ENCODE results near the gene SPINK4.

The SPINK4 gene

GRCh38 chr9:33257276-33257675, 17.3 kb downstream of the SPINK4 start:
- no peaks in the 10 kb centered on the region for H4K20me1 ChIP-seq (ENCODE audit: control insufficient read depth, insufficient read depth, low read depth, low read length)
- no peaks in the 10 kb centered on the region for H3K9me2 ChIP-seq (replicated peaks; ENCODE audit: control insufficient read depth, low read length)
- H3K9me3 ChIP-seq (ENCODE audit: control insufficient read depth, insufficient read depth, low read length): no peaks in the 10 kb centered on the region
- TF ChIP-seq CTCF (IDR thresholded peaks at IDR 0.05; ENCODE audit: low read depth, low read length, poor library complexity, severe bottlenecking) (no peak), EZH2phosphoT487 (IDR thresholded peaks at IDR 0.05; ENCODE audit: borderline replicate concordance, low read length) (no peak)
- H3K36me3 ChIP-seq (ENCODE audit: control insufficient read depth, low read length): peaks cover 92% of the 10 kb centered on the region
- H3K27ac ChIP-seq (ENCODE audit: low read depth, low read length): no peak overlapping the region
- peaks cover 31% of the 10 kb centered on the region for H3K79me2 ChIP-seq (ENCODE audit: control insufficient read depth, low read length)
- 0 out of 2 replicates have a peak, but pooled peaks cover 6% of the 10 kb centered on the region for H3F3A ChIP-seq (ENCODE audit: control insufficient read depth, insufficient read depth)
- H3K4me3 ChIP-seq (ENCODE audit: low read length): no peak overlapping the region
- H3K4me1 ChIP-seq (ENCODE audit: control insufficient read depth, low read length): 0 out of 2 replicates have a peak, but pooled peaks cover 4% of the 10 kb centered on the region
- H3K4me2 ChIP-seq (ENCODE audit: low read length): no peak overlapping the region
- H3K27me3 ChIP-seq (ENCODE audit: control insufficient read depth, low read length): no peaks in the 10 kb centered on the region

GRCh38 chr9:33260372-33260771, 20.4 kb downstream of the SPINK4 start:
- Histone ChIP-seq H3K9me3 (ENCODE audit: control insufficient read depth, insufficient read depth, low read length) (no peaks in the 10 kb centered on the region), H3K9me2 (replicated peaks; ENCODE audit: control insufficient read depth, low read length) (no peaks in the 10 kb centered on the region), H3K79me2 (ENCODE audit: control insufficient read depth, low read length) (peaks cover 58% of the 10 kb centered on the region), H3K27ac (ENCODE audit: low read depth, low read length) (no peak overlapping the region), H3K4me1 (ENCODE audit: control insufficient read depth, low read length) (peaks cover 13% of the 10 kb centered on the region), H3F3A (ENCODE audit: control insufficient read depth, insufficient read depth) (no peaks in the 10 kb centered on the region), H3K4me2 (ENCODE audit: low read length) (no peak overlapping the region), H4K20me1 (ENCODE audit: control insufficient read depth, insufficient read depth, low read depth, low read length) (no peaks in the 10 kb centered on the region), H3K4me3 (ENCODE audit: low read length) (no peak overlapping the region), H3K36me3 (ENCODE audit: control insufficient read depth, low read length) (peaks cover 89% of the 10 kb centered on the region), H3K27me3 (ENCODE audit: control insufficient read depth, low read length) (no peaks in the 10 kb centered on the region)
- no peak for TF ChIP-seq EZH2phosphoT487 (IDR thresholded peaks at IDR 0.05; ENCODE audit: borderline replicate concordance, low read length)
- no peak for TF ChIP-seq CTCF (IDR thresholded peaks at IDR 0.05; ENCODE audit: low read depth, low read length, poor library complexity, severe bottlenecking)

- peak overlapping the region; percentile 95 for H3K4me2 ChIP-seq (ENCODE audit: low read length)
- H3K4me3 ChIP-seq (ENCODE audit: low read length): peak overlapping the region; percentile 89
- H3K9me3 ChIP-seq (ENCODE audit: control insufficient read depth, insufficient read depth, low read length): no peaks in the 10 kb centered on the region
- H3F3A ChIP-seq (ENCODE audit: control insufficient read depth, insufficient read depth): no peaks in the 10 kb centered on the region
- TF ChIP-seq EZH2phosphoT487 (IDR thresholded peaks at IDR 0.05; ENCODE audit: borderline replicate concordance, low read length): no peak
- TF ChIP-seq CTCF (IDR thresholded peaks at IDR 0.05; ENCODE audit: low read depth, low read length, poor library complexity, severe bottlenecking): no peak
- H3K36me3 ChIP-seq (ENCODE audit: control insufficient read depth, low read length): peaks cover 80% of the 10 kb centered on the region
- no peaks in the 10 kb centered on the region for H3K27me3 ChIP-seq (ENCODE audit: control insufficient read depth, low read length)
- peaks cover 69% of the 10 kb centered on the region for H3K79me2 ChIP-seq (ENCODE audit: control insufficient read depth, low read length)
- H4K20me1 ChIP-seq (ENCODE audit: control insufficient read depth, insufficient read depth, low read depth, low read length): no peaks in the 10 kb centered on the region
- H3K4me1 ChIP-seq (ENCODE audit: control insufficient read depth, low read length): peaks cover 20% of the 10 kb centered on the region
- H3K27ac ChIP-seq (ENCODE audit: low read depth, low read length): peak overlapping the region; percentile 48
- no peaks in the 10 kb centered on the region for H3K9me2 ChIP-seq (replicated peaks; ENCODE audit: control insufficient read depth, low read length)
These were observed 23.4 kb downstream of the SPINK4 start for GRCh38 chr9:33263131-33264002.

Measured in DOHH2 (cell line).